HCT116 (cell line): Measurements from ENCODE around the gene FSHB. TPM values are rescaled to one million over a fixed set of nuclear protein-coding genes. Genes with fewer than 3 reads are reported as not detected.
A peak's percentile ranks its signal among the peaks of the same experiment; 100 is the strongest.

Experiments used
- ATAC-seq: fragments of 200-7000 bp; cut with Tn5 transposase; 2 replicates; pipeline ENCODE4 v1.9.1; 2020; ENCODE audit warnings: mild to moderate bottlenecking, moderate library complexity
- BruUV-seq: library from RNA; stranded (reverse); fragments of 400-500 nt; replicated peaks from 2 replicates; lab custom pipeline; 2021; lab: Mats Ljungman, UMichigan
- CTCF ChIA-PET: fragments of 300-600 bp; sonication (Branson Sonifier 250); formaldehyde crosslinking; loops from one replicate; lab custom pipeline; 2021; ENCODE audit warnings: antibody characterized with exemption; lab: Charles Lee
- POLR2A ChIA-PET: fragments of 300-600, 350-600 bp; sonication (Branson Sonifier 250); formaldehyde crosslinking; loops from one replicate; lab custom pipeline; 2021; ENCODE audit warnings: antibody characterized with exemption; lab: Charles Lee
- RAD21 ChIA-PET, 2 experiments: fragments of 300-600 bp; sonication (Branson Sonifier 250); formaldehyde crosslinking; loops; one replicate each; lab custom pipeline; 2023; ENCODE audit warnings: low total read pairs in 2 of 2; ENCODE audit not compliant: uncharacterized antibody in 2 of 2, unreplicated experiment in 2 of 2, low non-redundant PET in 1 of 2; lab: Charles Lee
- DNase-seq: peaks from one replicate; pipeline ENCODE4 v3.0.0-alpha.2; 2010; ENCODE audit warnings: low read depth, low spot score
- H2AFZ ChIP-seq: fragments of 200-600 bp; shearing (Covaris generic), sonication (generic); 2 replicates; pipeline ENCODE4 v1.6.1; 2017; ENCODE audit warnings: low read depth, mixed run types, mixed read lengths, antibody characterized with exemption, low read length; ENCODE audit not compliant: poor library complexity, severe bottlenecking
- H3K27ac ChIP-seq: 2 replicates; pipeline ENCODE4 v1.5.1; 2012; ENCODE audit warnings: low read depth, low read length
- H3K27me3 ChIP-seq: fragments of 200-600 bp; sonication (generic); 2 replicates; pipeline ENCODE4 v1.6.1; 2016; ENCODE audit warnings: mixed run types, low read length, mixed read lengths; ENCODE audit not compliant: insufficient read depth
- H3K36me3 ChIP-seq, 2 experiments: fragments of 200-500 bp in 1 of 2; fragments of 200-600 bp in 1 of 2; sonication (Bioruptor generic) in 1 of 2; sonication (generic) in 1 of 2; 2 replicates each; pipeline versions ENCODE4 v1.5.1 to v1.6.1; 2014 to 2016; ENCODE audit warnings: low read length in 2 of 2, inconsistent platforms in 1 of 2, mixed read lengths in 1 of 2, mixed run types in 1 of 2; ENCODE audit not compliant: insufficient read depth in 2 of 2, control insufficient read depth in 1 of 2
- H3K4me1 ChIP-seq, 2 experiments: fragments of 200-600 bp in 1 of 2; sonication (generic) in 1 of 2; 2 replicates each; pipeline versions ENCODE4 v1.5.1 to v1.6.1; 2012 to 2017; ENCODE audit warnings: low read length in 2 of 2, inconsistent platforms in 1 of 2, mild to moderate bottlenecking in 1 of 2, mixed read lengths in 1 of 2, mixed run types in 1 of 2, moderate library complexity in 1 of 2; ENCODE audit not compliant: insufficient read depth in 2 of 2, control insufficient read depth in 1 of 2
- H3K4me2 ChIP-seq: fragments of 200-600 bp; sonication (generic); 2 replicates; pipeline ENCODE4 v1.6.1; 2017; ENCODE audit warnings: mixed run types, low read length, mixed read lengths
- H3K4me3 ChIP-seq, 2 experiments: fragments of 200-600 bp in 1 of 2; sonication (generic) in 1 of 2; replicated peaks in 1 of 2; 2 replicates each; pipeline ENCODE4 v1.5.1; 2011 to 2016; ENCODE audit warnings: low read length in 2 of 2, control low read depth in 1 of 2, low read depth in 1 of 2, mild to moderate bottlenecking in 1 of 2, mixed read lengths in 1 of 2, mixed run types in 1 of 2
- H3K79me2 ChIP-seq: fragments of 200-600 bp; sonication (generic); 2 replicates; pipeline ENCODE4 v1.6.1; 2017; ENCODE audit warnings: mild to moderate bottlenecking, mixed run types, low read length, moderate library complexity, mixed read lengths; ENCODE audit not compliant: insufficient read depth
- H3K9ac ChIP-seq: fragments of 200-600 bp; sonication (generic); 2 replicates; pipeline ENCODE4 v1.6.1; 2016; ENCODE audit warnings: low read length, mixed read lengths
- H3K9me2 ChIP-seq: fragments of 200-600 bp; sonication (generic), shearing (Covaris generic); 2 replicates; pipeline ENCODE4 v1.6.1; 2017; ENCODE audit warnings: mixed run types, mild to moderate bottlenecking, moderate library complexity; ENCODE audit not compliant: insufficient read depth
- H3K9me3 ChIP-seq, 2 experiments: fragments of 200-500 bp in 1 of 2; fragments of 200-600 bp in 1 of 2; sonication (Bioruptor generic) in 1 of 2; sonication (generic) in 1 of 2; 2 replicates each; pipeline ENCODE4 v1.6.1; 2014 to 2017; ENCODE audit warnings: low read length in 2 of 2, mixed read lengths in 2 of 2, inconsistent platforms in 1 of 2, low read depth in 1 of 2, mild to moderate bottlenecking in 1 of 2, mixed run types in 1 of 2, moderate library complexity in 1 of 2; ENCODE audit not compliant: control insufficient read depth in 1 of 2, insufficient read depth in 1 of 2
- H4K20me1 ChIP-seq: fragments of 200-600 bp; sonication (generic), shearing (Covaris generic); 2 replicates; pipeline ENCODE4 v1.6.1; 2017; ENCODE audit warnings: mixed run types, mild to moderate bottlenecking, moderate library complexity; ENCODE audit not compliant: insufficient read depth
- CTCF ChIP-seq, 3 experiments: fragments of 200-600 bp in 1 of 3; sonication (generic) in 1 of 3; IDR thresholded peaks in 2 of 3; conservative IDR thresholded peaks in 1 of 3; 2 replicates each; pipeline ENCODE4 v1.5.1; 2012 to 2017; ENCODE audit warnings: low read depth in 2 of 3, low read length in 2 of 3, antibody characterized with exemption in 1 of 3, borderline replicate concordance in 1 of 3, control low read depth in 1 of 3, mild to moderate bottlenecking in 1 of 3, mixed read lengths in 1 of 3, mixed run types in 1 of 3, moderate library complexity in 1 of 3; ENCODE audit not compliant: insufficient read depth in 1 of 3
- EGR1 ChIP-seq: IDR thresholded peaks from 2 replicates; pipeline ENCODE4 v1.6.1; 2012; ENCODE audit warnings: low read depth
- FOSL1 ChIP-seq: IDR thresholded peaks from 2 replicates; pipeline ENCODE4 v1.6.1; 2012; ENCODE audit warnings: low read depth
- JUND ChIP-seq: IDR thresholded peaks from 2 replicates; pipeline ENCODE4 v1.6.1; 2012
- POLR2AphosphoS5 ChIP-seq: IDR thresholded peaks from 2 replicates; pipeline ENCODE4 v1.6.1; 2011; ENCODE audit warnings: mild to moderate bottlenecking, low read depth, low read length, moderate library complexity
- REST ChIP-seq: IDR thresholded peaks from 2 replicates; pipeline ENCODE4 v1.6.1; 2012; ENCODE audit warnings: low read depth
- SIN3A ChIP-seq: IDR thresholded peaks from 2 replicates; pipeline ENCODE4 v1.6.1; 2012; ENCODE audit warnings: low read depth
- SRF ChIP-seq: IDR thresholded peaks from 2 replicates; pipeline ENCODE4 v1.6.1; 2012; ENCODE audit warnings: low read depth
- TCF7L2 ChIP-seq: IDR thresholded peaks from 2 replicates; pipeline ENCODE4 v1.7.0; 2011; ENCODE audit warnings: borderline replicate concordance, inconsistent platforms; ENCODE audit not compliant: insufficient read depth, insufficient read length; ENCODE audit errors: extremely low read depth
- YY1 ChIP-seq: IDR thresholded peaks from 2 replicates; pipeline ENCODE4 v1.6.1; 2011; ENCODE audit warnings: low read length, low read depth, moderate library complexity, mild to moderate bottlenecking; ENCODE audit not compliant: insufficient replicate concordance; ENCODE audit errors: extremely low read depth
- ZBTB33 ChIP-seq: IDR thresholded peaks from 2 replicates; pipeline ENCODE4 v1.6.1; 2011; ENCODE audit warnings: mild to moderate bottlenecking, low read length, moderate library complexity; ENCODE audit not compliant: insufficient replicate concordance; ENCODE audit errors: extremely low read depth
- ZFX ChIP-seq: fragments of 450-650 bp; IDR thresholded peaks from 2 replicates; pipeline ENCODE4 v1.6.1; 2017
- ZNF274 ChIP-seq: fragments of 200-500 bp; sonication (Bioruptor generic); IDR thresholded peaks from 2 replicates; pipeline ENCODE4 v1.6.1; 2014; ENCODE audit warnings: mild to moderate bottlenecking, low read depth, low read length, inconsistent platforms
- intact Hi-C: fragments of 100-400 bp; cut with micrococcal nuclease; formaldehyde crosslinking; loops from 2 replicates; pipeline ENCODE4 v1.10.0; 2022
- total RNA-seq: library from RNA; stranded (reverse); gene quantifications from one replicate; pipeline ENCODE4 v1.2.1, GENCODE V29; 2021; ENCODE audit not compliant: unreplicated experiment

The FSHB gene
- total RNA-seq, 1 experiment from 2014 or later = not detected

- ChIA-PET CTCF (no interaction called here), RAD21 (no interaction called here), POLR2A (no interaction called here)
- intact Hi-C loops = no loop called here
- ATAC-seq (peak; percentile 86), DNase-seq (peak; percentile 29)
- no peaks in the 10 kb centered on the region for H3K9me2 ChIP-seq
- H3K4me2 ChIP-seq = peak overlapping the region; percentile 28
- H3K4me3 ChIP-seq = no peak overlapping the region
- H3K9me3 ChIP-seq = no peaks in the 10 kb centered on the region
- no TSS peak for BruUV-seq
- H3K9ac ChIP-seq = no peak overlapping the region
- H3K27ac ChIP-seq = no peak overlapping the region
- no peaks in the 10 kb centered on the region for H3K36me3 ChIP-seq
- H3K79me2 ChIP-seq = no peaks in the 10 kb centered on the region
- no peaks in the 10 kb centered on the region for H4K20me1 ChIP-seq
- no peak overlapping the region for H2AFZ ChIP-seq
- peaks cover 0 to 13% of the 10 kb centered on the region in 2 experiments; a peak in 3 of 4 replicates for H3K4me1 ChIP-seq
- no peak for TF ChIP-seq REST
- TF ChIP-seq FOSL1 = peak; percentile 61
- TF ChIP-seq TCF7L2 = peak; percentile 42
- peak; percentile 29; the same call in 1 of the 2 replicates for TF ChIP-seq JUND
- TF ChIP-seq, all 23 proteins: peak for 3
- H3K27me3 ChIP-seq = no peaks in the 10 kb centered on the region; the same call in 1 of the 2 replicates
Observed at GRCh38 chr11:30244265-30244664, 13.5 kb downstream of the FSHB start.

GRCh38 chr11:30245621-30246020 lies 14.8 kb downstream of the FSHB start:
- Histone ChIP-seq H3K4me2 (no peak overlapping the region), H3K9me3 (no peaks in the 10 kb centered on the region), H3K79me2 (no peaks in the 10 kb centered on the region), H3K27ac (no peak overlapping the region), H3K4me3 (no peak overlapping the region), H3K9me2 (no peaks in the 10 kb centered on the region), H2AFZ (no peak overlapping the region), H3K4me1 (peaks cover 0 to 13% of the 10 kb centered on the region in 2 experiments; a peak in 3 of 4 replicates), H3K27me3 (no peaks in the 10 kb centered on the region), H3K9ac (no peak overlapping the region), H4K20me1 (no peaks in the 10 kb centered on the region), H3K36me3 (no peaks in the 10 kb centered on the region)
- intact Hi-C loops = no loop called here
- CTCF ChIA-PET = no interaction called here
- no TSS peak for BruUV-seq
- RAD21 ChIA-PET = no interaction called here
- DNase-seq (no peak), ATAC-seq (no peak)
- POLR2A ChIA-PET = no interaction called here
- TF ChIP-seq ZBTB33 (no peak), SIN3A (no peak), ZFX (no peak), SRF (no peak), POLR2AphosphoS5 (no peak), EGR1 (no peak), CTCF (IDR thresholded peaks at IDR 0.05 in 2 of 3, conservative IDR thresholded peaks at IDR 0.05 in 1 of 3; ENCODE audit: borderline replicate concordance in 1 of 3, insufficient read depth in 1 of 3, low read depth in 2 of 3, low read length in 2 of 3) (no peak), ZNF274 (no peak), YY1 (no peak)
